ENCODE measurements around the gene DNAH2.

Gene DNAH2

DNA sequence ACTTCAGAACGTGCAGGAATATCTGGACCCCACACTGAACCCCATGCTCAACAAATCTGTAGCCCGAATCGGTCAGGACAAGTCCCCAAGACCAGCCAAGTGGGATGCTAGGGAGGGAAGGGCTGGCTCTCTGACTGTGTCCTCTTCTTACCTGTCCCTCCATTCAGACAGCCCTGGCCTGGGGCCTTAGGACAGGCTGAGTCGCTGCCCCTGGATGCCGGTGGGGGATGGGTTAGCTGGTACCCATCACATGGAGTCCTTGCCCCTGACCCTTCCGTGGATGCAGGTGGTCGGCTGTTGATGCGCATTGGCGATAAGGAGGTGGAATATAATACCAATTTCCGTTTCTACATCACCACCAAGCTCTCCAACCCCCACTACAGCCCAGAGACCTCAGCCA is 100.5 kb downstream of the DNAH2 start:
- TF ChIP-seq, protein P1, sequence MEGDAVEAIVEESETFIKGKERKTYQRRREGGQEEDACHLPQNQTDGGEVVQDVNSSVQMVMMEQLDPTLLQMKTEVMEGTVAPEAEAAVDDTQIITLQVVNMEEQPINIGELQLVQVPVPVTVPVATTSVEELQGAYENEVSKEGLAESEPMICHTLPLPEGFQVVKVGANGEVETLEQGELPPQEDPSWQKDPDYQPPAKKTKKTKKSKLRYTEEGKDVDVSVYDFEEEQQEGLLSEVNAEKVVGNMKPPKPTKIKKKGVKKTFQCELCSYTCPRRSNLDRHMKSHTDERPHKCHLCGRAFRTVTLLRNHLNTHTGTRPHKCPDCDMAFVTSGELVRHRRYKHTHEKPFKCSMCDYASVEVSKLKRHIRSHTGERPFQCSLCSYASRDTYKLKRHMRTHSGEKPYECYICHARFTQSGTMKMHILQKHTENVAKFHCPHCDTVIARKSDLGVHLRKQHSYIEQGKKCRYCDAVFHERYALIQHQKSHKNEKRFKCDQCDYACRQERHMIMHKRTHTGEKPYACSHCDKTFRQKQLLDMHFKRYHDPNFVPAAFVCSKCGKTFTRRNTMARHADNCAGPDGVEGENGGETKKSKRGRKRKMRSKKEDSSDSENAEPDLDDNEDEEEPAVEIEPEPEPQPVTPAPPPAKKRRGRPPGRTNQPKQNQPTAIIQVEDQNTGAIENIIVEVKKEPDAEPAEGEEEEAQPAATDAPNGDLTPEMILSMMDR (IDR thresholded peaks at IDR 0.05): no peak
- Histone ChIP-seq H3K27ac (no peak overlapping the region), H3K4me3 (no peak overlapping the region)
- no peak for DNase-seq (ENCODE audit: low spot score)

DNA sequence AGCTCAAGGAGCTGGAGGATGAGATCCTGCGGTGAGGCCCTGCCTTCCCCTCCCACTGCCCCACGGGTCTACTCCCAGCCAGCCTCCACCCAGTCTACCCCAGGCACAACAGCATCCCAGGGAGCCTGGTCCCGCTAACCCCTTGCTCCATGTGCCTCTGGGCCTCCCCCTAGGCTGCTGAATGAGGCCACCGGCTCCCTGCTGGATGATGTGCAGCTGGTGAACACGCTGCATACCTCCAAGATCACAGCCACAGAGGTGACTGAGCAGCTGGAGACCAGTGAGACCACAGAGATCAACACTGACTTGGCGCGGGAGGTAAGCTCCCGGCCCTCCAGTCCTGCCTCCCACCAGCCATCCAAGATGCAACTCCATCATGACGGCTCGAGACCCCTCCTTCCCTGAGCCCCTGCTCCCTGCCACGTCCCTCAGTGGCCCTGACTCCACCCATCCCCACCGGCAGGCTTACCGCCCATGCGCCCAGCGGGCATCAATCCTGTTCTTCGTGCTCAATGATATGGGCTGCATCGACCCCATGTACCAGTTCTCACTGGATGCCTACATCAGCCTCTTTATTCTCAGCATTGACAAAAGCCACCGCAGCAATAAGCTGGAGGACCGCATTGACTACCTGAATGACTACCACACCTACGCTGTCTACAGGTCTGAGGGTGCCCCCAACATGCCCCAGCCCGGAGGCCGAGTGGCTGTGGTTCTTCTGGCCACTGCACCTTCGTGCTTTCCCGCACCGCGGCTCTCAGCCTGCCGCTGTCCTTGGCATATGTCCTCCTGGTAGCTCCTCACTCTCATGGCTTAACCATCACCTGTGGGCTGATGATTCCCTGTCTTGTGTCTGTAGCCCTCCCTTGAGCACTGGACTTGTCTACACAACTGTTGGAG is 101.5 kb downstream of the DNAH2 start:
- TF ChIP-seq, protein P1 (IDR thresholded peaks at IDR 0.05): no peak
- DNase-seq (ENCODE audit: low spot score): no peak
- no peak overlapping the region for H3K4me3 ChIP-seq
- no peak overlapping the region for H3K27ac ChIP-seq

DNA sequence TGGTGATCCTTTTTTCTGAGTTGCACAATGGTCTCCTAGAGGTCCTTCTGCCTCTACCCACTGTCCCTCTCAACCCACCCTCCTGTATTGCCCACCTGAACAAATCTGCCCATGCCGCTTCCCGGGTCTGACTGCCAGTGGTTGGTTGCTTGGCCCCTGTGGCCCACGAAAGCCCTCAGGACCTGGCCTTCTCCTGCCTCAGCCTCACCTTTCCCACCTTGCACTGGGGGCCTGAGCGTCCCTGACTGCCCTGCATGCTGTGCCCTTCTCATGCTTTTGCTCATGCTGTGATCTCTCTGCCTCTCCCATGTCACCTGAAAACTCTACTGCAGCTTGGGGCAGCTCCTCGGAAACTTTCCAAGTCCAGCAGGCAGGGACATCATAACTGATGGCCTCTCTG is 102.7 kb downstream of the DNAH2 start:
- H3K4me3 ChIP-seq: no peak overlapping the region
- H3K27ac ChIP-seq: no peak overlapping the region
- TF ChIP-seq, protein P1 (IDR thresholded peaks at IDR 0.05): no peak
- no peak for DNase-seq (ENCODE audit: low spot score)

DNA sequence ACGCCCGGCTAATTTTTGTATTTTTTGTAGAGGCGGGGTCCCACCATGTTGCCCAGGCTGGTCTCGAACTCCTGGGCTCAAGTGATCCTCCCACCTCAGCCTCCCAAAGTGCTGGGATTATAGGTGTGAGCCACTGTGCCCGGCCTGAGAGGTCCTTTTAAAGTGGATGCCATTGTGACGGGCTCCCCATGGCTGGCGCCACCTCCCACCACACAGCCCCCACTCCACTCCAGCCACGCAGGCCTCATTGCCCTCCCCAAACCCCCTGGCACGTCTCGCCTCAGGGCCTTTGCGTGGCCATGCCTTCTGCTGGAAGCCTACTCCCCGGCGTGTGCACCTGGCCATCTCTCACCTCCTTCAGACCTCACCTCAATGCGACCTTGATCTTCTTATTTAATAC is 104.6 kb downstream of the DNAH2 start:
- no peak overlapping the region for H3K27ac ChIP-seq
- no peak for DNase-seq (ENCODE audit: low spot score)
- TF ChIP-seq, protein P1 (IDR thresholded peaks at IDR 0.05): no peak
- H3K4me3 ChIP-seq: no peak overlapping the region

DNA sequence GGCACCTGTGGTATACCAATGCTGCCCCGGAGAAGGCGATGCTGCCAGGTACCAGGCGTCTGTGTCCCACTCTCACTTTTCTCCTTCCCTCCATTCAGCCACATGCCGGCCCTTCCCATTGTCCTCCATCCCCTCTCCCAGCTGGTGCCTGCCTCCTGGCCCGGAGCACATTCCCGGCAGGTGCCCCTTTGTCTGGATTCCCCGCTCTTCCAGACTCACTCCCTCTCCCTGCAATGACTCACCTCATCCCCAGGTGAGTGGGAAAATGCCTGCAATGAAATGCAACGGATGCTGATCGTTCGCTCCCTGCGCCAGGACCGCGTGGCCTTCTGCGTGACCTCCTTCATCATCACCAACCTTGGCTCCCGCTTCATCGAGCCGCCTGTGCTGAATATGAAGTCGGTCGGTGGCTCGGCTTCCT is 106.0 kb downstream of the DNAH2 start:
- DNase-seq (ENCODE audit: low spot score): no peak
- no peak overlapping the region for H3K27ac ChIP-seq
- no peak overlapping the region for H3K4me3 ChIP-seq
- TF ChIP-seq, protein P1 (IDR thresholded peaks at IDR 0.05): no peak

DNA sequence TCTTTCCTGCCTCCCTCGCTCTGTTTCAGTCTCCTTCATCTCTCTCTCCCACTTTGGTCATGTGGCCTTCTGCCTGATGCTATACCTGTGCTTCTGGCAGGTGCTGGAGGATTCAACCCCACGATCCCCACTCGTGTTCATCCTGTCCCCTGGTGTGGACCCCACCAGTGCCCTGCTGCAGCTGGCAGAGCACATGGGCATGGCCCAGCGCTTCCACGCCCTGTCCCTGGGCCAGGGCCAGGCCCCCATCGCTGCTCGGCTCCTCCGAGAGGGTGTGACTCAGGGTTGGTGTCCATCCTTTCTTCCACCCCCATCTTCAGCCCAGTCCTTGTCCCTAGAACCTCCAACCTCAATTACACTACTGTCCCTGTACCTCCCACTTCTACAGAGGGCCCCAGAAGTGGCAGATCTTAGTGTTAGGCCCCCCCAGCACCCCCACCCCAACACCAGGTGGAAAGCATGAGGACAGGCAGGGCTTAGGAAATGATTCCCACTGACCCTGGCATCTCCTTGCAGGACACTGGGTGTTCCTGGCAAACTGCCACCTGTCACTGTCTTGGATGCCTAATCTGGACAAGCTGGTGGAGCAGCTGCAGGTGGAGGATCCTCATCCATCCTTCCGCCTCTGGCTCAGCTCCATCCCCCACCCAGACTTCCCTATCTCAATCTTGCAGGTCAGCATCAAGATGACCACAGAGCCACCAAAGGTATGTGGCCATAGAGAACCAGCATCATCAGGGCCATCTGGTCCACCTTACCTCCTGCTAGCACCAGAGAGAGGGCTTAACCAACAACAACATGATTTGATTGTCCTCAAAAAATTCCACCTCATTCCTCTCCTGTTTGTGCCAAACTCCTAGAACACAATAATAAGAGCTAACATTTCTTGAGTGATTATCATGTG is 106.7 kb downstream of the DNAH2 start:
- TF ChIP-seq, protein P1 (IDR thresholded peaks at IDR 0.05): no peak
- H3K27ac ChIP-seq: no peak overlapping the region
- DNase-seq (ENCODE audit: low spot score): no peak
- H3K4me3 ChIP-seq: no peak overlapping the region

Data from coronary artery (tissue), 2 donors.